SK-N-SH (cell line): ENCODE results near the gene TOX2. TPM values are rescaled to one million over a fixed set of nuclear protein-coding genes. Genes with fewer than 3 reads are reported as not detected.

Experiments
- CTCF ChIP-seq: fragments of 200-600 bp; sonication (generic); IDR thresholded peaks from 2 replicates; pipeline ENCODE4 v1.6.1; 2017; ENCODE audit warnings: antibody characterized with exemption, mild to moderate bottlenecking, moderate library complexity
- EZH2phosphoT487 ChIP-seq: fragments of 200-600 bp; sonication (generic); IDR thresholded peaks from 2 replicates; pipeline ENCODE4 v1.6.1; 2017; ENCODE audit warnings: low read depth, mixed run types, mild to moderate bottlenecking, antibody characterized with exemption, moderate library complexity, borderline replicate concordance
- FOSL2 ChIP-seq: IDR thresholded peaks from 2 replicates; pipeline ENCODE4 v1.4.0; 2012; ENCODE audit warnings: low read depth, mild to moderate bottlenecking, moderate library complexity, borderline replicate concordance
- FOXJ3 ChIP-seq: sonication (generic); formaldehyde crosslinking; IDR thresholded peaks from 2 replicates; pipeline ENCODE4 v1.5.1; 2020; ENCODE audit warnings: mild to moderate bottlenecking, missing genetic modification reagents
- FOXM1 ChIP-seq: IDR thresholded peaks from 2 replicates; pipeline ENCODE4 v1.4.0; 2012; ENCODE audit warnings: low read depth, mild to moderate bottlenecking
- GATA2 ChIP-seq: sonication (generic); formaldehyde crosslinking; IDR thresholded peaks from 2 replicates; pipeline ENCODE4 v1.5.0; 2020; ENCODE audit warnings: mild to moderate bottlenecking, missing genetic modification reagents
- IRF3 ChIP-seq: fragments of 150-350 bp; IDR thresholded peaks from 2 replicates; pipeline ENCODE4 v1.6.1; 2016; ENCODE audit warnings: mild to moderate bottlenecking, low read depth, low read length
- JUND ChIP-seq: IDR thresholded peaks from 2 replicates; pipeline ENCODE4 v1.4.0; 2012
- MAX ChIP-seq: IDR thresholded peaks from 2 replicates; pipeline ENCODE4 v1.4.0; 2012; ENCODE audit warnings: low read depth
- MEF2A ChIP-seq: IDR thresholded peaks from 2 replicates; pipeline ENCODE4 v1.4.0; 2012; ENCODE audit warnings: low read depth, borderline replicate concordance
- MXI1 ChIP-seq: IDR thresholded peaks from 2 replicates; pipeline ENCODE4 v1.6.1; 2012; ENCODE audit warnings: mild to moderate bottlenecking, low read depth, low read length, improper control_type of control experiment
- NRF1 ChIP-seq: IDR thresholded peaks from 2 replicates; pipeline ENCODE4 v1.6.1; 2012; ENCODE audit warnings: low read depth, mild to moderate bottlenecking, low read length
- PBX3 ChIP-seq: IDR thresholded peaks from 2 replicates; pipeline ENCODE4; 2012
- RCOR1 ChIP-seq: fragments of 150-350 bp; IDR thresholded peaks from 2 replicates; pipeline ENCODE4 v1.6.1; 2017; ENCODE audit warnings: antibody characterized with exemption, low read length
- SIN3A ChIP-seq: IDR thresholded peaks from 2 replicates; pipeline ENCODE4 v1.6.1; 2012; ENCODE audit warnings: low read depth, mild to moderate bottlenecking, low read length, moderate library complexity, borderline replicate concordance
- TEAD4 ChIP-seq: IDR thresholded peaks from 2 replicates; pipeline ENCODE4 v1.4.0; 2012; ENCODE audit warnings: mild to moderate bottlenecking, borderline replicate concordance; ENCODE audit not compliant: insufficient read depth
- USF2 ChIP-seq: fragments of 150-350 bp; IDR thresholded peaks from 2 replicates; pipeline ENCODE4 v1.6.1; 2017; ENCODE audit warnings: antibody characterized with exemption, low read length, low read depth, borderline replicate concordance
- ZBTB33 ChIP-seq: IDR thresholded peaks from 2 replicates; pipeline ENCODE4 v1.4.0; 2012; ENCODE audit warnings: low read depth, borderline replicate concordance
- polyA plus RNA-seq, 3 experiments: library from polyadenylated mRNA; depleted of rRNA; stranded (reverse); fragments of >200 nt; gene quantifications; 2 replicates each; pipeline ENCODE4 v1.2.3, GENCODE V29; 2012

TOX2 gene
- polyA plus RNA-seq, 1 of the 3 experiments (the other 2 are of a cell fraction) = 15.4 TPM

GRCh38 chr20:44014807-44015732, 100.4 kb downstream of the TOX2 start (continued):
- TF ChIP-seq IRF3 (no peak), PBX3 (peak; percentile 43; the same call in 1 of the 2 replicates), ZBTB33 (no peak), CTCF (no peak), FOXJ3 (CRISPR knock-in tag) (no peak), USF2 (no peak), TEAD4 (no peak), GATA2 (CRISPR knock-in tag) (peak; percentile 43; the same call in 1 of the 2 replicates), MEF2A (no peak), JUND (no peak), RCOR1 (peak; percentile 69), MXI1 (peak; percentile 52; the same call in 1 of the 2 replicates), NRF1 (no peak), FOSL2 (no peak), SIN3A (no peak), MAX (no peak), FOXM1 (no peak), EZH2phosphoT487 (no peak)
